Uterus (tissue), 4 donors: ENCODE results near the gene RAB15. TPM values are rescaled to one million over a fixed set of nuclear protein-coding genes. Genes with fewer than 3 reads are reported as not detected.

Source experiments
- DNase-seq, 2 donors: peaks; one replicate each; pipeline ENCODE4 v3.0.0-alpha.2; 2019 to 2020
- H3K27ac ChIP-seq, 2 donors: fragments of 200-600 bp; sonication (generic); 1 replicate in 1 of 2; 2 replicates in 1 of 2; pipeline ENCODE4 v1.5.1; 2016 to 2018
- H3K27me3 ChIP-seq, 2 donors: fragments of 200-600 bp; sonication (generic); one replicate each; pipeline ENCODE4 v1.5.1; 2018 to 2019; ENCODE audit warnings: control low read depth in 1 of 2
- H3K36me3 ChIP-seq, 2 donors: fragments of 200-600 bp; sonication (generic); one replicate each; pipeline ENCODE4 v1.5.1; 2019; ENCODE audit warnings: control low read depth in 1 of 2
- H3K4me1 ChIP-seq, 2 donors: fragments of 200-600 bp; sonication (generic); one replicate each; pipeline ENCODE4 v1.5.1; 2018 to 2019; ENCODE audit warnings: control low read depth in 1 of 2
- H3K4me3 ChIP-seq, 2 donors: fragments of 200-600 bp; sonication (generic); 1 replicate in 1 of 2; 2 replicates in 1 of 2; pipeline ENCODE4 v1.5.1; 2018 to 2019; ENCODE audit warnings: mild to moderate bottlenecking in 1 of 2
- H3K9me3 ChIP-seq, 2 donors: fragments of 200-600 bp; sonication (generic); one replicate each; pipeline ENCODE4 v1.5.1; 2019; ENCODE audit warnings: control low read depth in 1 of 2
- CTCF ChIP-seq, 4 experiments: fragments of 200-600 bp in 2 of 4; fragments of 450-650 bp in 2 of 4; sonication (generic) in 2 of 4; IDR thresholded peaks; one replicate each; pipeline ENCODE4 v1.5.1; 2016 to 2019; ENCODE audit warnings: antibody characterized with exemption in 4 of 4, mild to moderate bottlenecking in 2 of 4, moderate library complexity in 1 of 4
- POLR2A ChIP-seq, 2 donors: fragments of 450-650 bp; IDR thresholded peaks; one replicate each; pipeline ENCODE4 v1.6.1; 2016; ENCODE audit warnings: antibody characterized with exemption in 2 of 2, mild to moderate bottlenecking in 1 of 2, moderate library complexity in 1 of 2
- intact Hi-C: fragments of 100-400 bp; cut with DNase I; formaldehyde crosslinking; loops from one replicate; pipeline ENCODE4 v1.15.1; 2023; ENCODE audit warnings: low total_unique reads
- total RNA-seq, 4 donors: library from RNA; depleted of rRNA in 3 of 4; stranded (reverse); fragments of >200 nt in 3 of 4; gene quantifications; one replicate each; pipeline versions ENCODE4 v1.1.0 to v1.2.4, GENCODE V29; 2014 to 2023
- donor health status: DM: yes; HTN: yes; CAD: no.

RAB15 gene
- total RNA-seq, 4 donors from 2014 or later: 1.0 to 3.8 (median 3.4) TPM; not detected in 1

- no peaks in the 10 kb centered on the region for H3K36me3 ChIP-seq
- no peaks in the 10 kb centered on the region for H3K27me3 ChIP-seq
- no peak for TF ChIP-seq POLR2A (IDR thresholded peaks at IDR 0.05)
- no peak for TF ChIP-seq CTCF (IDR thresholded peaks at IDR 0.05)
- no peak for DNase-seq
- no peak overlapping the region for H3K4me3 ChIP-seq
- intact Hi-C loops: no loop called here
- no peak overlapping the region for H3K27ac ChIP-seq
- no peaks in the 10 kb centered on the region for H3K4me1 ChIP-seq
- no peaks in the 10 kb centered on the region for H3K9me3 ChIP-seq
Observed at GRCh38 chr14:64927031-64927430, 45.1 kb downstream of the RAB15 start.

DNA sequence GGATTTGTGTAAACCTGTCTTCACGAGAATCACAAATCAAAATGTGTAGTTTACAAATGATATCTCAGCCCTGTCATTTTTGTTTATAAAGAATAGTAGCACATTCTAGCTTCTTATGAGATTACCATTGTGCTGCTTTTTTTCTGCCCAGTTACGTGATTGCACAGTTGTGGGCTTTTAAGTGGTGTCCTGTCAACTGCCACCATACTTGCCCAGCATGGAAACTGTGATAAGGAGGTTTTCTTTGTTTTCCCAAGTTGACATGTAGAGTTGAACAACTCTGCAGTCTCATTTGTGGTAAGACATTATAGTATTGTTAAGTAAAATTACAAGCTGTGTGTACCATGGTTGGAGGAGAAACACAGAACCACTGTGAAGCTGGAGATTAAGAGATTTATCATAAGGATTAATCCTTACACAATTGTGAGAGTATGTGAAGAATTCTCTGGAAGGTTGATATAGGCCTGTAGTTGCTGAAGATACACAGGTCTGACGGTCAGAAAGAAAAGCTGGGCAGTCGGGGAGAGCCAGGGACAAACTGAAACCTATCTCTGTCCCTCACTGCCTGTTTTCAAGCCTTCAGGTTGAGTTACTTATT, 45.6 kb downstream of the RAB15 start:
- Histone ChIP-seq H3K9me3 (no peaks in the 10 kb centered on the region), H3K27me3 (no peaks in the 10 kb centered on the region), H3K36me3 (no peaks in the 10 kb centered on the region), H3K27ac (no peak overlapping the region), H3K4me1 (no peaks in the 10 kb centered on the region), H3K4me3 (no peak overlapping the region)
- no peak for TF ChIP-seq POLR2A (IDR thresholded peaks at IDR 0.05)
- no peak for TF ChIP-seq CTCF (IDR thresholded peaks at IDR 0.05)
- intact Hi-C loops: no loop called here
- no peak for DNase-seq

DNA sequence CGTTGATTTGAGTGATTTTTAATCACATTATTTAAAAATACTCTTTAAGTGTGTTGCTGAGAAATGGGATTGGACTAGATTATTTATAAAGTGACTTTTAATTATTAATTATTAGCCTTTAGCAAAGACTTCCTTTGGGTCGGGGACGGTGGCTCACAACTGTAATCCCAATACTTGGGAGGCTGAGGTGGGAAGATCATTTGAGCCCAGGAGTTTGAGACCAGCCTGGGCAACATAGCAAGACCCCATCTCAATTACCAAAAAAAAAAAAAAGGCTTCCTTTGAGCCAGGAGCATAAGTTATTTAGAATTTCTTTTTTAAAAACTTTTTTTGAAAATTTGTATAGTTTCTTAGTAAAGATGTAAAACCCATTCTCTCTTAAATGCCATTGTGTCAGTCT, 49.1 kb downstream of the RAB15 start:
- Histone ChIP-seq H3K27me3 (no peaks in the 10 kb centered on the region), H3K27ac (no peak overlapping the region), H3K9me3 (no peaks in the 10 kb centered on the region), H3K36me3 (no peaks in the 10 kb centered on the region), H3K4me1 (no peaks in the 10 kb centered on the region), H3K4me3 (no peak overlapping the region)
- intact Hi-C loops: no loop called here
- DNase-seq: no peak
- TF ChIP-seq POLR2A (IDR thresholded peaks at IDR 0.05): no peak
- TF ChIP-seq CTCF (IDR thresholded peaks at IDR 0.05): no peak

DNA sequence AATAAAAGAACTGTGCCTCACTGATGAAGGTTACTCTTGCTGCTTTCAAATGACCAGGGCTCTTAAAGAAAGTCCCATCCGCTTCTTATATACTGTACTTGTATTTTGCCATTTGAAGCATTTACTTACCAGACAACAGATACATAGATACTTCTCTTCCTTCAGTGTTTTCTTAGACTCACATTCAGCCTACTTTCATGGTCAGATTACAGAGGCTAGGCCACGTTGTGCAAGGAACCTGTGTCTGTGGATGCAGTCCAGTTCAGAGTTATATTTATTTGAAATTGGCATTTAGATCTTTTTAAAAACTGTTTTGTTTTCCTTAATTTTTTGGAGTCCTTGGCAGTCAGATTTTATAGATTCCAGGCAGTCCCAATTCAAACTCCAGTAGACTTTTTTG, 51.7 kb downstream of the RAB15 start:
- Histone ChIP-seq H3K4me3 (no peak overlapping the region), H3K4me1 (no peaks in the 10 kb centered on the region), H3K27me3 (no peaks in the 10 kb centered on the region), H3K36me3 (no peaks in the 10 kb centered on the region), H3K9me3 (no peaks in the 10 kb centered on the region), H3K27ac (no peak overlapping the region)
- intact Hi-C loops: no loop called here
- no peak for TF ChIP-seq CTCF (IDR thresholded peaks at IDR 0.05)
- no peak for TF ChIP-seq POLR2A (IDR thresholded peaks at IDR 0.05)
- DNase-seq: no peak

DNA sequence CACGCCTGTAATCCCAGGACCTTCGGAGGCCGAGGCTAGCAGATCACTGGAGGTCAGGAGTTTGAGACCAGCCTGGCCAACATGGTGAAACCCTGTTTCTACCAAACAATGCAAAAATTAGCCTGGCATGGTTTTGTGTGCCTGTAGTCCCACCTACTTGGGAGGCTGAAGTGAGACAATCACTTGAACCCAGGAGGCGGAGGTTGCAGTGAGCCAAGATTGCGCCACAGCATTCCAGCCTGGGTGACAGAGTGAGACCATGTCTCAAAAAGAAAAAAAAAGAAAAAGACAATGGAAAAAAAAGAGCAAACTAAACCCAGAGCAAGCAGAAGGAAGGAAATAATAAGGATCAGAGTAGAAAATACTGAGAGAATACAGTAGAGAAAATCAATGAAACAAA, 52.5 kb downstream of the RAB15 start:
- H3K4me3 ChIP-seq: no peak overlapping the region
- H3K9me3 ChIP-seq: no peaks in the 10 kb centered on the region
- no peaks in the 10 kb centered on the region for H3K4me1 ChIP-seq
- intact Hi-C loops: no loop called here
- TF ChIP-seq CTCF (IDR thresholded peaks at IDR 0.05) (no peak), POLR2A (IDR thresholded peaks at IDR 0.05) (no peak)
- no peaks in the 10 kb centered on the region for H3K27me3 ChIP-seq
- no peak for DNase-seq
- no peak overlapping the region for H3K27ac ChIP-seq
- no peaks in the 10 kb centered on the region for H3K36me3 ChIP-seq
